Midbrain (tissue), 1 donor: ENCODE data around the gene PRSS53.
"Not testable (repeated sequence)": the region's sequence is repeated elsewhere in the genome, so short reads cannot be mapped to it uniquely, and the experiment has no call there.

Source experiments
- DNase-seq: peaks from one replicate; lab custom pipeline; 2025; lab: John Stamatoyannopoulos, UW

Gene PRSS53

DNA sequence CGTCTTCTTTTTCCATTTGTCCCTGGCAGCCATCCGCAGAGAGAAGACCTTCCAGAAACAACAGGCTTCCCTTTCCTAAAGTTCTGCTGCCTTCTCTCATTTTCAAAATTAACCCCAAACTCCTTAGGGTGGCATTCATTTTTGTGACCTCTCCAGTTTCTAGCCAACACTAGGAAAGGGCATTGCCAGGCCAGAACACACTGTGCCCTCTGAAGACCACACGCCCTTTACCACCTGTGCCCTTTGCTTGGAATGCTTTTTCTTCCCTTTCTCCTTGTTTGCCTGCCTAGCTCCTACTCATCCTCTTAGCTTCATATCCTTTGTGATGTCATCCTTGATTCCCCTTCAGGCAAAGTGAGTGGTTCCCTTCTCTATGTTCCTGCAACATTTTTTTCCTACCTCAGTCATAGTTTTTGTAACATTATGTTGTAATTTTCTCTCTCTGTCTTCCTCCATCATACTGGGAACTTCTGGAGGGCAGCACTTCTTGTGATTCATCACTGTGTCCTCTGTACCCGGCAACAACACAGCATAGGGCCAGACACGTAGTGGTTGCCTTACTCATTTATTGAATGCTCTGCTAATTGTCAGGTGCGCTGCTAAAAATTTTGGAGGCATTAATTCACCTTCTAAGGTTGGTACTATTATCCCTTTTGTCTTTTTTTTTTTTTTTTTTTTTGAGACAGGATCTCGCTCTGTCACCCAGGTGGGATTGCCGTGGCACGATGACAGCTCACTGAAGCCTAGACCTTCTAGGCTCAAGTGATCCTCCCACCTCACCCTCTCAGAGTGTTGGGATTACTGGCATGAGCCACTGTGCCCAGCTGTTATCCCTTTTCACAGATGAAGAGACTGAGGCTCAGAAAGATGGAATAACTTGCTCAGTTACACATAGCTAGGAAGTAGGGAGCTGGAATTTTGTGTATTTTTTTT lies 29.7 kb upstream of the PRSS53 start:
- DNase-seq, result no peak

DNA sequence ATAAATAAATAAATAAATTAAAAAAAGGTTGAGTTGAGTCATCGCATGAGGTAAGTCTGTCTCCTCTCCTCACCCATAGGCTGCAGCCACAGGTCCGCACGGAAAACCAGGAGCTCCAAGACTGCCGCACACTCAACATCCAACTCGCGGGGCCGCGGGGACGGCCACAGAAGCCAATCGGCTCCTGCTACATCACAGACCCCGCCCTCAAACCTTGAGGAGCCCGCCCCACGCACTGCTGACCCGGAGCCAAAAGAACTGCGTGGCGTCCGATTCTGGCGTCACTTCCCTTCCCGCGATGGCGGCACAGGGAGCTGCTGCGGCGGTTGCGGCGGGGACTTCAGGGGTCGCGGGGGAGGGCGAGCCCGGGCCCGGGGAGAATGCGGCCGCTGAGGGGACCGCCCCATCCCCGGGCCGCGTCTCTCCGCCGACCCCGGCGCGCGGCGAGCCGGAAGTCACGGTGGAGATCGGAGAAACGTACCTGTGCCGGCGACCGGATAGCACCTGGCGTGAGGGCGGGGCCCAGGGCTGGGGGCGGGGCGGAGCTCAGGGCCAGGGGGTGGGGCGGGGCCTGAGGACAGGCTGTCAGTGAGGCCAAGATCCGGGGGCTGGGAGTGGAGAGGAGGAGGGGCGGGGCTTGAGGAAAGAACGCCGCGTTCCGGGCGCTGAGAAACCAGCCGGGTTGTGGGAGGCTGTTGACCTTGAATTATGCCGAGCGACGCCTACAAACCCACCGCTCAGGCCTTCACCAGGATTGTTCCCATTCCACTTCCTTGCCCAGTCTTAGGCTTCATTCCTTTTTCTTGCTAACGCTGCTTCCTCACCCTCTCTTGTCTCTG lies 28.9 kb upstream of the PRSS53 start, which contains the start of gene KAT8:
TSS of gene KAT8 (plus strand) at position 281 of the 839 bp plus-strand sequence. CDS start at position 299, 18 bp downstream.
- peak; percentile 99 for DNase-seq

DNA sequence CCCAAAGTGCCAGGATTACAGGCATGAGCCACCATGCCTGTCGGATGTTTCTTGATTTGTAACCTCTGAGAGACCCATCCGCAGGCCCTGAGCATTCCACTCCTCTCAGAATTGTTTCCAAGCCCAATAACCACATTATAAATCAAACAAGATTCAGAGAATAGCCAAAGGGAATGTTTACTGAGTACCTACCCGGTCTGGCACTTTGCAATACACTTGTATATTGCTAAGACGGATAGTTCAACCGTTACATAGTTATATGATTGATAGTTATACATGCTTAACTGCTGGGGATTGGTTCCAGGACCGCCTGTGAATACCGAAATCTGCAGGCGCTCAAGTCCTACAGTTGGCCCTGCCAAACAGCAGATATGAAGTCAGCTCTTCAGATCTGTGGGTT lies 25.7 kb upstream of the PRSS53 start:
- DNase-seq, result no peak

DNA sequence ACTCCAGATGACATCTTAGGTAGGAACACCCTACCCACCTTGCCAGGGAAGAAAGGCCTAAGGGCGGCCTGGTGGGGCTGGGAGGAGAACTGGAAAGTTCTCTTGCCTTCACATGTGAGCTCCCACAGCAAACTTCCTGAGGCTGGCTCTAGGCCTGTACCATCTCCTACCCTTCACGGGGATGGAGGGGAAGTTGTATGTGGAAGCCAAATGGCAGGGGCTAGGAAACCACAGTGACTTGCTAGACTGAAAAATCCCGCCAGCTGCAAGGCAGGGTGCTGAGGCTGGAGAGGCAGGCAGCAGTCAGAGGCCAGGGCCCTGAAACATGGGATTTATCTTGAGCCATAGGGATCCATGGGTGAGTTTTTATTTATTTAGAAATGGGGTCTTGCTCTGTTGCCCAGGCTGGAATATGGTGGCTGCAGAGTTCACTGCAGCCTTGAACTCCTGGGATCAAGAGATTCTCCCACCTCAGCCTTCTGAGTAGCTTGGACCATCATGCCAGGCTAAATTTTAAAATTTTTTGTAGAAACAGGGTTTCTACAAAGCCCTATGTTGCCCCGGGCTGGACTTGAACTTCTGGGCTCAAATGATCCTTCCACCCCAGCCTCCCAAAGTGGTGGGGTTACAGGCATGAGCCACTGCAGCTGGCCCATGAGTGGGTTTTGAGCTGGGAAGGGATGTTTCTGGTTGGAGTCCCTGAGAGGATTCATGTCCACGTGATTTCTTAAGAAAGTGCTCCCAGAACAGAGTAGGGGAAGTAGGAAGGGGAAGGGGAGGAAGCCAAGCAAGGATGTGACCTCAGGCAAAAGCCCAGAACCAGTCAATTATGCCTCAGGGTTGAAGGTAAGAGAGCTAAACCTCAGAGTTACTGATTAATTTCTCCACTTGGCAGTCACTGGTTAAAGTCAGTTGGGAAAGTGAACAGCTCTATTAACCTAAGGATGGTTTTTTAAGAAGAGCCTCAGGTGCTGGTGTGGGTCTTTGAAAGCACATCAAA lies 24.7 kb upstream of the PRSS53 start:
- DNase-seq, result peak; percentile 1

DNA sequence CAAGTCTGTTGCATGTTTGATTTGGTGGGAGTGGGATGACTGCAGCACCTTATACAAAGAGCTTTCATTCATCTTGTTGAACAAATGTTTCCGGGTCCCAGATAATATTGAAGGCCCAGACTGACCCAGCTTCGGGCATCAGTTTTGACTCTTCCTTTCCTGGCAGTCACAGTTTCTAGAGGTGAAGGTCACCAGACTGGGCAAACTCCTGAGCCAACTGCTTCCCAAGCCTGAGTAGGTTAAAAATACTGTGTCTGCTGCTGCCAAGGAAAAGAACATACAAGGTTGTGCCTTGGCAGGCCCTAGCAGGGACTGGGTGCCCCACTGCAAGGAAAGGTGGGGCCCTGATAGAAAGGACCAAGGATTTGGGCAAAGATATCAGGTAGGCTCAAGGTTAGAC lies 24.0 kb upstream of the PRSS53 start:
- DNase-seq, result no peak

DNA sequence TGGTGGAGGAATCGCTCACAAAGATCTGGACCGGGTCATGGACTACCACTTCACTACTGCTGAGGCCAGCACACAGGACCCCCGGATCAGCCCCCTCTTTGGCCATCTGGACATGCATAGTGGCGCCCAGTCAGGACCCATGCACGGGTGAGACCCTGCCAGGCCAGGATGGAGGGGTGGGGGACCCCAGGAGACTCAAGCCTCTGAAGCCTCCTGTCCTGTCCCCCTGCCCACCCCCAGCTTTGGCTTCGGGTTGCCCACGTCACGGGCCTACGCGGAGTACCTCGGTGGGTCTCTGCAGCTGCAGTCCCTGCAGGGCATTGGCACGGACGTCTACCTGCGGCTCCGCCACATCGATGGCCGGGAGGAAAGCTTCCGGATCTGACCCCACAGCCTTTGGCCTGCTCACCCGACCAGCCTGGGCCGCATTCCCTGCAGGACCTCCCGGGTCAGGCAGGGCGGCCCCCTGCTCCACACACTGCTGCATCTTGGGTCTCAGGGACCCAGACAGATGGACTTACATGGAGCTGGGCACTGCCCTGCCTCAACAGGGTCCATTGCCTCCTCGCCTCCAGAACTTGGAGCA lies 23.2 kb upstream of the PRSS53 start:
- no peak for DNase-seq

DNA sequence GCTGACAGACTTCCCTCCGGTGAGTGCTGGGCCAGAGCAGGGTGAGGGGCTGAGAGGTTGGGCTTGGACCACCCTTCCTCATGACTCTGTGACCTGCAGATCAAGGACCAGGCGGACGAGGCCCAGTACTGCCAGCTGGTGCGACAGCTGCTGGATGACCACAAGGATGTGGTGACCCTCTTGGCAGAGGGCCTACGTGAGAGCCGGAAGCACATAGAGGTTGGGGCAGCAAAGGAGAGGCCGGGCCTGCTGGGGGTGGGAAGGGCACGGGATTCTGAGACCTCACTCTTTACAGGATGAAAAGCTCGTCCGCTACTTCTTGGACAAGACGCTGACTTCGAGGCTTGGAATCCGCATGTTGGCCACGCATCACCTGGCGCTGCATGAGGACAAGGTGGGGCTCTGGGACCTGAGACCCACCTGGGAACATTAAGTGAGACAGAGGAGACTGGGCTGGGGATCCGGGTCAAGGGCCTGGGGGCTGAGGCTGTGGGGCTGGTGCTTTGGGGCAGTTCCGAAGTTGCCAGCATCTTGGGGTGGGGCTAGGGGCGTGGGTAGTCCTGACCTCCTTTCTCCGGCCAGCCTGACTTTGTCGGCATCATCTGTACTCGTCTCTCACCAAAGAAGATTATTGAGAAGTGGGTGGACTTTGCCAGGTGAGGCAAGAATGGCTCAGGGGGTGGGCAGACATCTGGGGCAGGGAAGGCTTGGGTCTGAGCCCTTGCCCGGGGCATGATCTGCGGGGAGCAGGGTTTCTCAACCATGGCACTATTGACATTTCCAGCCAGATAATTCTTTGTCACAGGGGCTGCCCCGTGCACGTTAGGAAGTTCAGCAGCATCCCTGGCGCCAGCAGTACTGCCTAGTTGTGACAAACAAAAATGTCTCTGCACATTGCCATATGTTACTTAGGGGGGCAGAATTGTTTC lies 21.6 kb upstream of the PRSS53 start:
- DNase-seq, result no peak

DNA sequence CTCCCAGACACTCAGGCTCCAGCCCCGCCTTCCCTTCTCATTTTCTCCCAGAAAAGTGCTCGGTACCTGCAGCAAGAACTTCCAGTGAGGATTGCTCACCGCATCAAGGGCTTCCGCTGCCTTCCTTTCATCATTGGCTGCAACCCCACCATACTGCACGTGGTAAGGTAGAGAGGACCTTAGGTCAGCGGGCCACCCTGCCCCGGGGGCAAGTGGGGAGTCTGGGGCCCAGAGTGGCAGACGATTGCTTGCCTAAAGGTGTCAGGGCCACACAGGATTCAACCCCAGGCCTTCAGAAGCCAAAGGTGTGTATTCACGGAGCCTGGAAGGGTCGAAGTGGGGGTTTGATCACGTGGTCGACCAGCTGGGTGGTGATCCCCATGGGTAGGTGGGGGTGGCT lies 20.9 kb upstream of the PRSS53 start:
- DNase-seq, result no peak

GRCh38 chr16:31108794-31109558 lies 20.2 kb upstream of the PRSS53 start:
- no peak for DNase-seq

GRCh38 chr16:31108035-31108793 lies 19.5 kb upstream of the PRSS53 start, which contains the start of gene BCKDK:
Gene BCKDK, plus strand, starts transcription at chr16:31108386. Its CDS starts 838 bp downstream, at chr16:31109224.
- peak; percentile 75 for DNase-seq

DNA sequence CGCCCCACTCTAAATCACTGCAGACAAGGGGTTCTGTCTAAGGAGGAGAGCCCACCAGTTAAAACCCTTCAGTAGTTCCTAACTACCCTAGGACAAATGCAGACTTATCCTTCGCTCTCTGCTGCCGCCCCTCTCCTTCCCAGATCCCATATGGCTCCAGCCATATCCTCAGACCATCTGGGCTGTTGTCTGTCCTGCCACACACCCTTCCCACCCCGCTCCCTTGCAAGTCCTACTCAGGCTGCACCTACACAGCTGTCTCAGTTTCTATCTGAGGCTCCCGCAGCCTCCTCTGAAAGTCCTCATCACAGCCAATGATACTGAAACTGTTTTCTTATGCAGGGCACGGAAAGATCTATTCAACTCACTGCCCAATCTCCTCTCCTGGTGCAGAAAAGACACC lies 18.7 kb upstream of the PRSS53 start:
- DNase-seq, result no peak

DNA sequence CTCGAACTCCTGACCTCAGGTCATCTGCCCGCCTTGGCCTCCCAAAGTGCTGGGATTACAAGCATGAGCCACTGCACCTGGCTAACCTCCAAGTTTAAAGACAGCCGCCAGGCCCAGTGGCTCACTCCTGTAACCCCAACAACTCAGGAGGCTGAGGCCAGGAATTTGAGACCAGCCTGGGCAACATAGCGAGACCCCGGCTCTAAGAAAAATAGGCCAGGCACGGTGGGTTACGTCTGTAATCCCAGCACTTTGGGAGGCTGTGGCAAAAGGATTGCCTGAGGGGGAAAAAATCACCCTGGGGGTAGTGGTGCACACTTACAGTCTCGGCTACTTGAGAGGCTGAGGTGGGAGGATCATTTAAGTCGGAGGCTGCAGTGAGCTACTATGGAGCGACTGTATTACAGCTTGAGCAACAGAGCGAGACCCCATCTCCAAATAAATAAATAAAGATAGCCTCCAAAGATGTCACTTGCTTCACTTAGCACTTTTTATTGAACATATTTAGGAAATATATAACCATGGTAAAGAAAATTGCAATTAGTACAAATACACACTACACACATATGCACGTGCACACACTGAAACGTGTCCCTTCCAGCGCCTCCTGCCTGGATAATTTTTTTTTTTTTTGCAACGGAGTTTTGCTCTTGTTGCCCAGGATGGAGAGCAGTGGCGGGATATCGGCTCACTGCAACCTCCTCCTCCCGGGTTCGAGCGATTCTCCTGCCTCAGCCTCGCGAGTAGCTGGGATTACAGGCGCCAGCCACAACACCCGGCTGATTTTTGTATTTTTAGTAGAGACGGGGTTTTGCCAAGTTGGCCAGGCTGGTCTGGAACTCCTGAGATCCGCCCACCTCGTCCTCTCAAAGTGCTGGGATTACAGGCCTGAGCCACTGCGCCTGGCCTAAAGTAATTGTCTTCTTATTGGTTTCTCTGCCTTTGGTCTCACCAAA lies 18.0 kb upstream of the PRSS53 start:
- DNase-seq, result no peak

DNA sequence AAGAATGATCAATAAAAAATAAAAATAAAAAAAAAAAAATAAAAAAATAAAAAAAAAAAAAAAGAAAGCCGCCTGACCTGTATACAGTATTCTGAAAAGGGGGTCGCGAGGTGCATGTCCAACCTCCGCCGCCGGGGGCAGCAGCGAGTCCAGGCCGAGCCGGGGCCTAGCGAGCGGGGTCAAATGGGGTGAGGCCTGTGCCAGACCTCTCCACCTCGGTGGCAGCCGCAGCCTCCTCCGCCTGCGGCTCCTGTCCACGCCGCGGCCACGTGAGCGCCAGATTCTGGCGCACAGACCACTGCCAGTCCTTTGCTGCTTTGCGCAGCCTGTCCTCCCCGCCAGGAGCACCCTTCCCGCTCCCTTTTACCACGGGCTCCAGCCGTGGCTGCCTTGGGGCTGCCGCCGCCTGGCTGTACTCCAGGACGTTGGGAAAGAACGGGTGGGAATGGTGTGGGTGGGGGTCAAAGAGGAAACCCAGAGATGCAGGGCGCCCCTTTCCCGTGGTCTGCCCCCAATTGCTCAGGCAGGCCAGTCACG lies 17.0 kb upstream of the PRSS53 start:
- peak; percentile 73 for DNase-seq

GRCh38 chr16:31100876-31101641 lies 12.3 kb upstream of the PRSS53 start:
- not testable (repeated sequence) for DNase-seq

- DNase-seq, result no peak
These were observed 11.3 kb upstream of the PRSS53 start for GRCh38 chr16:31099860-31100638.
